Loucy (cell line): ENCODE results near the gene LRFN4.

Experiments used
- H2AFZ ChIP-seq: fragments of 200-600 bp; sonication (generic); 2 replicates; pipeline ENCODE4 v1.6.0; 2016; ENCODE audit warnings: antibody characterized with exemption, mild to moderate bottlenecking, low read length, moderate library complexity
- H3F3A ChIP-seq: fragments of 200-600 bp; 2 replicates; pipeline ENCODE4 v1.6.0; 2016; ENCODE audit warnings: antibody characterized with exemption, low read depth, mild to moderate bottlenecking
- H3K27me3 ChIP-seq: fragments of 200-600 bp; sonication (generic); 2 replicates; pipeline ENCODE4 v1.6.1; 2014; ENCODE audit warnings: low read length, mild to moderate bottlenecking; ENCODE audit not compliant: insufficient read depth, poor library complexity, severe bottlenecking
- H3K36me3 ChIP-seq: fragments of 200-600 bp; sonication (generic); 2 replicates; pipeline ENCODE4 v1.6.1; 2016; ENCODE audit warnings: low read length; ENCODE audit not compliant: insufficient read depth
- H3K4me1 ChIP-seq: fragments of 200-600 bp; sonication (generic); 2 replicates; pipeline ENCODE4 v1.5.1; 2014; ENCODE audit warnings: low read length, mild to moderate bottlenecking; ENCODE audit not compliant: insufficient read depth, poor library complexity, severe bottlenecking
- H3K4me2 ChIP-seq: fragments of 200-600 bp; sonication (generic); 2 replicates; pipeline ENCODE4 v1.6.0; 2014; ENCODE audit warnings: antibody characterized with exemption, low read length, low read depth, mild to moderate bottlenecking; ENCODE audit not compliant: poor library complexity, severe bottlenecking
- H3K4me3 ChIP-seq: fragments of 200-600 bp; sonication (generic); 2 replicates; pipeline ENCODE4 v1.5.1; 2014; ENCODE audit warnings: low read length, mild to moderate bottlenecking, mixed read lengths; ENCODE audit not compliant: poor library complexity, severe bottlenecking
- H3K79me2 ChIP-seq: fragments of 200-600 bp; sonication (generic); 2 replicates; pipeline ENCODE4 v1.6.1; 2014; ENCODE audit warnings: low read length; ENCODE audit not compliant: insufficient read depth
- H3K9ac ChIP-seq: fragments of 200-600 bp; sonication (generic); 2 replicates; pipeline ENCODE4 v1.6.0; 2014; ENCODE audit warnings: mild to moderate bottlenecking, low read depth, low read length, moderate library complexity; ENCODE audit not compliant: poor library complexity, severe bottlenecking
- H3K9me2 ChIP-seq: fragments of 200-600 bp; sonication (generic); replicated peaks from 2 replicates; pipeline ENCODE4 v1.6.1; 2016; ENCODE audit warnings: low read depth, low read length, mixed read lengths
- H3K9me3 ChIP-seq: fragments of 200-600 bp; sonication (generic); 2 replicates; pipeline ENCODE4 v1.6.1; 2014; ENCODE audit warnings: mild to moderate bottlenecking, antibody characterized with exemption, low read length, low read depth; ENCODE audit not compliant: insufficient read depth
- H4K20me1 ChIP-seq: fragments of 200-600 bp; sonication (generic); 2 replicates; pipeline ENCODE4 v1.6.0; 2014; ENCODE audit warnings: antibody characterized with exemption, low read length, mild to moderate bottlenecking; ENCODE audit not compliant: insufficient read depth, poor library complexity, severe bottlenecking
- CTCF ChIP-seq: fragments of 200-600 bp; sonication (generic); conservative IDR thresholded peaks from 2 replicates; pipeline ENCODE4 v1.5.1; 2014; ENCODE audit warnings: mild to moderate bottlenecking, antibody characterized with exemption, low read length
- EZH2phosphoT487 ChIP-seq: fragments of 200-600 bp; IDR thresholded peaks from 2 replicates; pipeline ENCODE4 v1.6.1; 2018; ENCODE audit warnings: antibody characterized with exemption, mild to moderate bottlenecking, moderate library complexity, borderline replicate concordance

Gene LRFN4

GRCh38 chr11:66814678-66815077, 42.2 kb upstream of the LRFN4 start:
- no peak overlapping the region for H3K9ac ChIP-seq
- TF ChIP-seq EZH2phosphoT487, result no peak
- no peak for TF ChIP-seq CTCF
- no peaks in the 10 kb centered on the region for H3K36me3 ChIP-seq

GRCh38 chr11:66815646-66816045, 41.2 kb upstream of the LRFN4 start:
- Histone ChIP-seq H3K4me2 (no peak overlapping the region), H3K27me3 (no peaks in the 10 kb centered on the region)
- TF ChIP-seq CTCF, result no peak

More at GRCh38 chr11:66814678-66815077, 42.2 kb upstream of the LRFN4 start:
- Histone ChIP-seq H3K9me2 (no peaks in the 10 kb centered on the region), H3K4me3 (no peak overlapping the region), H3F3A (no peaks in the 10 kb centered on the region), H3K27me3 (no peaks in the 10 kb centered on the region), H3K79me2 (no peaks in the 10 kb centered on the region), H2AFZ (no peak overlapping the region), H3K4me1 (no peaks in the 10 kb centered on the region), H3K9me3 (no peaks in the 10 kb centered on the region), H4K20me1 (no peaks in the 10 kb centered on the region), H3K4me2 (no peak overlapping the region)

DNA sequence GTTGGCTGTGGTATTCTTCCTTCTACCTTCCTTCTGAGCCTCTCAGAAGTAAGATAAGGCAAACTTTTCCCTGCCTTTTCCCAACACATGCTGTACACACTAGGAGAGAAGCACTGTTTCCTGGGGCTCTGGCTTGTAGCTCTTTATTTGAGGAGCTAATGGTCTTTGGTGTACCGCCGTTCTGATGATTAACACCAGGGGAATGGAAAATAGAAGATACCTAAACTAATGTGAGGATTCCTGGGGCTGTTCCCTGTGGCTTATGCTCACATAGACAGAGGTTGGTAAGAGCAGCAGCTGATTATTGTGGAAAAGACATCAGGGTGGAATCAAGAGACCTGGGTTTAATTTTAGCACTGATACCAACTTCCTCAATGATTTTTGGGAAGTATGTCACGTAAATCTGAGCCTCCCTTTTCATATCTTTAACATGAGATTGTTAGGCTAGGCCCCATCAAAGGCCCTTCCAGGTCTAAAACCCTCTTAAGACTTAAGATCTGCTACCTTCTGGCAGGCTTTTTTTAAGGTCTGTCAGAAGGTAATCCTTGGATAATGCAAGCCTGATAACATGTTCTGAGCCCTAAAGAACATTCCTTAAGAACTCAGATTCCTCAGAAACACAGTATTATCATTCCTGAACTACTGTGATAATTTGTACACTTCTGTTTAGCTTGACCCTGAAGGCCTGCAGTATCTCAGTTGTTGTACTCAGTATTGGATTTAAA, 38.5 kb upstream of the LRFN4 start:
- Histone ChIP-seq H3K9ac (no peak overlapping the region), H2AFZ (no peak overlapping the region), H3K4me1 (no peaks in the 10 kb centered on the region), H3K4me2 (no peak overlapping the region), H3K79me2 (no peaks in the 10 kb centered on the region), H3F3A (no peaks in the 10 kb centered on the region), H3K4me3 (no peak overlapping the region), H3K27me3 (no peaks in the 10 kb centered on the region), H3K9me3 (no peaks in the 10 kb centered on the region), H3K36me3 (no peaks in the 10 kb centered on the region), H4K20me1 (no peaks in the 10 kb centered on the region), H3K9me2 (no peaks in the 10 kb centered on the region)
- no peak for TF ChIP-seq CTCF
- no peak for TF ChIP-seq EZH2phosphoT487

More at GRCh38 chr11:66815646-66816045, 41.2 kb upstream of the LRFN4 start:
- Histone ChIP-seq H3F3A (no peaks in the 10 kb centered on the region), H3K9ac (no peak overlapping the region), H2AFZ (no peak overlapping the region), H3K4me1 (no peaks in the 10 kb centered on the region), H3K9me2 (no peaks in the 10 kb centered on the region), H3K9me3 (no peaks in the 10 kb centered on the region), H4K20me1 (no peaks in the 10 kb centered on the region), H3K36me3 (no peaks in the 10 kb centered on the region), H3K79me2 (no peaks in the 10 kb centered on the region), H3K4me3 (no peak overlapping the region)
